Astrocyte of the cerebellum (primary cell): ENCODE results near the gene HDAC4.
A peak's percentile ranks its signal among the peaks of the same experiment; 100 is the strongest.

Experiments
- DNase-seq: peaks from one replicate; pipeline ENCODE4 v3.0.0-alpha.2; 2011; ENCODE audit warnings: low read depth
- H3K4me3 ChIP-seq: 2 replicates; pipeline ENCODE4 v1.5.1; 2011; ENCODE audit warnings: mild to moderate bottlenecking, low read depth, low read length, moderate library complexity
- in situ Hi-C: cut with HindIII; loops from 2 replicates; pipeline ENCODE4 v1.10.0; 2017; ENCODE audit warnings: low sequenced_read_pairs
- TF ChIP-seq, protein P1 (sequence below): IDR thresholded peaks from 2 replicates; pipeline ENCODE4 v1.5.1; 2012; ENCODE audit warnings: low read length, low read depth, moderate library complexity, mild to moderate bottlenecking; ENCODE audit errors: missing control alignments

HDAC4 gene

DNA sequence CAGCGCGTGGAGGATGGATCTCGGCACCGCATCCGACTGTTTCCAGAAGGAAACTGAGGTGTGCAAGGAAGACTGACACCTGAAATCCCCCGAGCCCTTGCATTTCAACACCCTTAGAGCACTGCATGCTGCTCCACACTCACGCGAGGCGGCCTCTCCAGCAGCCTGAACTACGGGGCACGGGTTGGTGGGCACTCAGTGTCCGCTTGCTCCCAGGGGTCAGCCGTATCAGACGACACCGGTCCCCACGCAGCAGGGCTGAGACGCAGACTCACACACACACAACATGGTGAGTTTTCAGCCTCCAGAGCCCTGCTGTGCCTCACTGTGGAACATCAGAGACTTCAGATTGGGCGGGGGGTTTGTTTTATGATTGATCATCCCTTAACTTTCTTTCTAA lies 283.0 kb downstream of the HDAC4 start:
- H3K4me3 ChIP-seq = no peak overlapping the region
- no peak for DNase-seq
- in situ Hi-C loops = no loop called here
- TF ChIP-seq, protein P1, sequence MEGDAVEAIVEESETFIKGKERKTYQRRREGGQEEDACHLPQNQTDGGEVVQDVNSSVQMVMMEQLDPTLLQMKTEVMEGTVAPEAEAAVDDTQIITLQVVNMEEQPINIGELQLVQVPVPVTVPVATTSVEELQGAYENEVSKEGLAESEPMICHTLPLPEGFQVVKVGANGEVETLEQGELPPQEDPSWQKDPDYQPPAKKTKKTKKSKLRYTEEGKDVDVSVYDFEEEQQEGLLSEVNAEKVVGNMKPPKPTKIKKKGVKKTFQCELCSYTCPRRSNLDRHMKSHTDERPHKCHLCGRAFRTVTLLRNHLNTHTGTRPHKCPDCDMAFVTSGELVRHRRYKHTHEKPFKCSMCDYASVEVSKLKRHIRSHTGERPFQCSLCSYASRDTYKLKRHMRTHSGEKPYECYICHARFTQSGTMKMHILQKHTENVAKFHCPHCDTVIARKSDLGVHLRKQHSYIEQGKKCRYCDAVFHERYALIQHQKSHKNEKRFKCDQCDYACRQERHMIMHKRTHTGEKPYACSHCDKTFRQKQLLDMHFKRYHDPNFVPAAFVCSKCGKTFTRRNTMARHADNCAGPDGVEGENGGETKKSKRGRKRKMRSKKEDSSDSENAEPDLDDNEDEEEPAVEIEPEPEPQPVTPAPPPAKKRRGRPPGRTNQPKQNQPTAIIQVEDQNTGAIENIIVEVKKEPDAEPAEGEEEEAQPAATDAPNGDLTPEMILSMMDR = no peak

- no peak overlapping the region for H3K4me3 ChIP-seq
- DNase-seq = no peak
- TF ChIP-seq, protein P1 = no peak
- in situ Hi-C loops = no loop called here
Observed at GRCh38 chr2:239116456-239117246, 284.2 kb downstream of the HDAC4 start.

GRCh38 chr2:239115616-239116015 lies 285.2 kb downstream of the HDAC4 start:
- in situ Hi-C loops = no loop called here
- TF ChIP-seq, protein P1 = no peak
- no peak for DNase-seq

GRCh38 chr2:239114616-239115265 lies 286.1 kb downstream of the HDAC4 start:
- in situ Hi-C loops = no loop called here
- no peak for DNase-seq
- no peak overlapping the region for H3K4me3 ChIP-seq
- TF ChIP-seq, protein P1 = no peak

More at GRCh38 chr2:239115616-239116015, 285.2 kb downstream of the HDAC4 start:
- H3K4me3 ChIP-seq = no peak overlapping the region

DNA sequence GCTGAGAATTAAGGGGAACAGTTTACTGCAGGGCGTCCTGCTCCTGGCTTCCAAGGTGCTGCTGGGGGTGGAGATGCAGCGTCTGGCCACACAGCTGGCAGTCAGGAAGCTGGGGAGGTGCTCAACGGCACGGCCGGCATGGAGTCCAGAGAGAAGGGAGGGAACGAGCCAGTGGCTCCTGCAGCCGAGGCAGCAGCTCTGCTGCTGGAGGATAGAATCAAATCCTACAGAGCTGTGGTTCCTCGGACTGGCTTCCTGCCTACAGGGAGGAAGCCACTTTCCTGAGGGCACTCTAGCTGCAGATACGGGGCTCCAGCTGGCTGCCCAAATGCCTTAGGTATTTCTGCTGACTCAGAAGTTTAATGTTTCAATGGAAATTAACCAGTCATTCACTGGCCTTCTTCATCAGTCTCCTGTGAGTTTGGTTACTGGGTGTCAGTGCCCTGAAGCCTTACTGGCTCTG lies 286.7 kb downstream of the HDAC4 start:
- DNase-seq = peak; percentile 20
- in situ Hi-C loops = no loop called here
- TF ChIP-seq, protein P1 = no peak
- no peak overlapping the region for H3K4me3 ChIP-seq

- DNase-seq = no peak
- in situ Hi-C loops = no loop called here
- no peak overlapping the region for H3K4me3 ChIP-seq
- TF ChIP-seq, protein P1 = no peak
Observed at GRCh38 chr2:239113615-239114014, 287.2 kb downstream of the HDAC4 start.
